NCI-H226 (cell line): ENCODE data around the gene ASB3.
"Not testable (repeated sequence)": the region's sequence is repeated elsewhere in the genome, so short reads cannot be mapped to it uniquely, and the experiment has no call there.

Experiments
- DNase-seq: peaks from one replicate; pipeline ENCODE4 v3.0.0-alpha.2; 2015

ASB3 gene

DNA sequence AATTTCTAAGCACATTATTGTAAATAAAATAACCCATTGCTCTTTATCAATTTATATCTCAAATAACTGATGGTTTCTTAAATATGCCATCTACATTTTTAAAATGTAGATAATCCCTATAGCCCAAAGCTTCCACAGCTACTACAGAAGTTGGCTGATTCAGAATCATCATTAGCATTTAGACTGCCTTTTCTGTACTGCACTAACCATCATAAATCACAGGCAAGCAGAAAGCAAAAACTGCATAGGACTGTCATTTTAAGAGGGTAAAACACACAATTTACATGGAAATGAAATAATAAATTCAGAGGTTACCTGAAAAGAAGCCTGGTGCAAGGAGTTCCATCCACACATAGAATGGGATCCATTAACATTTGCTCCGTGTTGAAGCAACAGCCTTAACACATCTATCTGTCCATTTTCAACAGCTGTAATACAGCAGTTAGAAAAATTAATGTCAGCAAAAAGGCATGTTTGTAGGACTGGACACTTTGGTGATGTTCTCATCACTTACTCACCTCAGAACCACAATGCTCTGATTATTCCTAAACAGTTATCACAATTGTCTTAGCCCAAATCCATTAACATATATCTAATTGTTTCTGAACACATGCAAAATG, 57.5 kb downstream of the ASB3 start:
- DNase-seq, result no peak

DNA sequence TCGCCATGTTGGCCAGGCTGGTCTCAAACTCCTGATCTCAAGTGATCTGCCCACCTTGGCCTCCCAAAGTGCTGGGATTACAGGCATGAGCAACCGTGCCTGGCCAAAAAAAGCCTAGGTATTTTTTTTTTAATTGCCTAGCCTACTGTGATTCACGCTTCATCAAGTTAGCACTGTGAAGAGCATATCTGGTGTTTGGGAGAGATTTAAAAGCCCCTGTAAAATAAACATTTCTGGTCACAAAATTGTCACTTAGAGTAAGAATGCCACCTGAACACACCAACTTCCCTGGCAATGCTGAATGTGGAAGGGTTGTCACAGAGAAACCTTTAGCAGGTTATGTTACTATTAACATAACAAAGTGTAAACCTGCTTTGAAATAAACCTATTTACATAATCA, 58.8 kb downstream of the ASB3 start:
- no peak for DNase-seq

- no peak for DNase-seq
These were observed 61.1 kb downstream of the ASB3 start for GRCh38 chr2:53725662-53726061.

GRCh38 chr2:53724536-53724935, 62.2 kb downstream of the ASB3 start:
- no peak for DNase-seq

- DNase-seq, result not testable (repeated sequence)
These were observed 65.8 kb downstream of the ASB3 start for GRCh38 chr2:53720944-53721343.

- no peak for DNase-seq
These were observed 71.2 kb downstream of the ASB3 start for GRCh38 chr2:53715568-53715967.

- no peak for DNase-seq
These were observed 75.4 kb downstream of the ASB3 start for GRCh38 chr2:53711271-53711780.

- no peak for DNase-seq
These were observed 77.8 kb downstream of the ASB3 start for GRCh38 chr2:53708988-53709387.

- no peak for DNase-seq
These were observed 85.5 kb downstream of the ASB3 start for GRCh38 chr2:53701221-53701620.

DNA sequence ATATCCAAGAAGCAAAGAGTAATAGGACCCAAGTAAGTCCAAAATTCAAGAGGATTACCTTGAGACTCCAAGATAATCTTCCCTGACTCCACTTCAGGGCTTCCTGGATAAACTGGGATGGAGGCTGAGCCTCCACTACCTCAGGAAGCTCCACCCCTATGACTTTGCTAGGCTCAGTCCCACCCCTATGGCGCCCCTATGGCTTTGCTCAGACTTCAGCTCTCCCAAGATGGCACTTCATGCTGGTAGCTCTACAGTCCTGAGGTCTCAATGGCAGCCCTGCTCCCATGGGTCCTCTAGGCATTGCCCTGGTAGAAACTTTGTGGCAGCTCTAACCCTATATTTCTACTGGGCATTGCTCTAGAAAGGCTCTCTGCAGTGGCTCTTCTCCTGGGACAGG, 89.1 kb downstream of the ASB3 start:
- DNase-seq, result no peak

- no peak for DNase-seq
These were observed 89.7 kb downstream of the ASB3 start for GRCh38 chr2:53697092-53697491.

GRCh38 chr2:53695575-53695974, 91.2 kb downstream of the ASB3 start:
- DNase-seq, result no peak

DNA sequence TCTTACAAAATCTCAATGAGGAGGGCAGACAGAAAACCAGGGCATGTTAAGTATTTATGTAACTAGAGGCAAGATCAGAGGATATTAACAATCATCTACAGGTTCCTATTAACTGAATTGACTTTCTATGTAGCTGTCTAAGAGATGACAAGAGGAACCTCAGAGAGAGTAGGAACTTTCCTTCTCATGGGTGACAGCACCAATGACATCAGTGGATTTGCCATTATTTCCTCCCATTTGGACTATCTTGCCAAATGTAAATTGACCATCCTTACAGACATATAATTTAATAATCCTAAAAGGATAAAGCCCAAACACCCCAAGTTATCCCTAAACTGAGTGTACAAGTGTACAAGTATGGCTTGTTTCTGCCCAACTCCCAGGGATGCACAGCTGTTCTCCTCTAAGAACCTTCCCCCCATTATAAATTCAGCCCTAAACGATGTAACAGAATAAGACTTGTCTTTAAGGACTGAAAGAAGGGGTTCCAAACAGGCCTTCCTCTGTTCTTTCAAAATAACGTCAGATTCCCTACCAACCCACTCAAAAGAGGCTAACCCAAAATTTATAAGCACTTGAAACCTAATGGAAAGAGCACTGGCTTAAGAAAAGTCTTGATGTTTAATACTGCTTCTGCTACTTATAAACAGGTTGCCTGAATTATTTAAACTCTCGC, 92.5 kb downstream of the ASB3 start:
- no peak for DNase-seq

DNA sequence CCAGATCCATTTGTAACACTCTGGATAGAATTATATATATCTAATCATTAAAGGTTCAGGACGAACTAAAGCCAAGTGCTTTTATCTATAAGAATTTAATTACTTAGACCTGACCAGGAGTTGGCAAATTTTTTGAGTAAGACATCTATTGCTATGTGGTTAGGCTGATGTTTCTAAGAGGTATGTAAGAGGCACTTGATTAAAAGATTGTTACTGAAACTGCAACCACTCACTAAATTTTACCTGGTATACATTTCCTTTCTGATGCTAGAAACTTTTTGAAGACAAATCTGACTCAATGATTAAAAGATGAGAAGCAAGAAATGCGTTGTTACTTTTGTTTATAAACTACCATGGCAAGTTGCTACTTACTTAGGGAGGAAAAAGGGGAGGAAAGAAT, 95.9 kb downstream of the ASB3 start:
- DNase-seq, result no peak

GRCh38 chr2:53672881-53673522, 113.8 kb downstream of the ASB3 start:
- DNase-seq, result no peak

DNA sequence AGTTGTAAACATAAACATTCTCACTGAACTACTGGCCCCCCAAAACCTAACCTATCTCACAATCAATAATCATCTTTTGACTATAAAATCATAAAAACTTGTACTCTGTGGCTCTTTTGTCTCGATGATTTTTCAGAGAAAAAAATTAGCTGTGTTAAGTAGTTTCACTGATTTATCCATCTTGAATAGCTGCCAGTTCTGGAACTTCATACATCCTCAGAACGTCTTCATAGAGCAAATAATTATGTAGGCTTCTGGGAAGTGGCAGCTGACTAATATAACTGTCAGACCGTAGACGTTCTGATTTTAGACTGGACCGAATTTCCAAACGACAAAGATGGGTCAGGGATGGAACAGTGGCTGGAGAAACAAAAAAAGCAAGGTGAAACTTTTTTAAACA, 116.4 kb downstream of the ASB3 start:
- no peak for DNase-seq

DNA sequence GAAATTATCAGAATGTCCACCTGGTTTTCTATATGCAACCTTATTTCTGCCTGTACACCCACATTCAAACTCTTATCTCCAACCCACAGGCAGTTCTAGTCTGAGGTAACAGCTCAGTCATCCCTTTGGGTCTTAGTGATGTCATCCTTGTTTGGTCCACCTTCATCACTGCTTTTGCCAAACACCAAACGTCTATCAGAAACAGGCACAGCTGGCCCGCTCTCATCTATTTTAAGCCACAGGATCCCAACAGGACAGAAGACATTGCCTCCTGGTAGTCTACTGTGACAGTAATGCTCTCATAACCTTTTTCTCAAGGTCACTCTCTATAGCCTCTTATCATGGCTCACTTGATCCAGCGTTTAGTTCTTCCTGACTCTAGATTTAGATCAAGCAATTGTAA, 118.1 kb downstream of the ASB3 start:
- peak; percentile 56 for DNase-seq

DNA sequence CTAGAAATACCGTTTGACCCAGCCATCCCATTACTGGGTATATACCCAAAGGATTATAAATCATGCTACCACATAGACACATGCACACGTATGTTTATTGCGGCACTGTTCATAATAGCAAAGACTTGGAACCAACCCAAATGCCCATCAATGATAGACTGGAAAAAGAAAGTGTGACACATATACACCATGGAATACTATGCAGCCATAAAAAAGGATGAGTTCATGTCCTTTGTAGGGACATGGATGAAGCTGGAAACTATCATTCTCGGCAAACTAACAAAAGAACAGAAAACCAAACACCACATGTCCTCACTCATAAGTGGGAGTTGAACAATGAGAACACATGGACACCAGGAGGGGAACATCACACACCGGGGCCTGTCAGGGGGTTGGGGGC, 119.6 kb downstream of the ASB3 start:
- DNase-seq, result not testable (repeated sequence)

- DNase-seq, result no peak
These were observed 125.9 kb downstream of the ASB3 start for GRCh38 chr2:53660886-53661285.

DNA sequence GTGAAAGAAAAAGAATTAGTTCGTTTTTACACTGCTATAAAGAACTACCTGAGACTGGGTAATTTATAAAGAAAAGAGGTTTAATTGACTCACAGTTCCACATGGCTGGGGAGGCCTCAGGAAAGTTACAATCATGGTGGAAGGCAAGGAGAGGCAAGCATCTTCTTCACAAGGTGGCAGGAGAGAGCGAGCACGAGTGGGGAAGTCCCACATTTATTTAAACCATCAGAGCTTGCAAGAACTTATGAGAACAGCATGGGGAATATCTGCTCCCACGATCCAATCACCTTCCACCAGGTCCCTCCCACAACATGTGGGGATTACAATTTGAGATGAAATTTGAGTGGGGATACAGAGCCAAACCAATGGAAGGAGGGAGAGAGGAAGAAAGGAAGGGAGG, 128.3 kb downstream of the ASB3 start:
- not testable (repeated sequence) for DNase-seq

- no peak for DNase-seq
These were observed 131.5 kb downstream of the ASB3 start for GRCh38 chr2:53655256-53655655.

GRCh38 chr2:53654396-53654795, 132.4 kb downstream of the ASB3 start:
- DNase-seq, result no peak

DNA sequence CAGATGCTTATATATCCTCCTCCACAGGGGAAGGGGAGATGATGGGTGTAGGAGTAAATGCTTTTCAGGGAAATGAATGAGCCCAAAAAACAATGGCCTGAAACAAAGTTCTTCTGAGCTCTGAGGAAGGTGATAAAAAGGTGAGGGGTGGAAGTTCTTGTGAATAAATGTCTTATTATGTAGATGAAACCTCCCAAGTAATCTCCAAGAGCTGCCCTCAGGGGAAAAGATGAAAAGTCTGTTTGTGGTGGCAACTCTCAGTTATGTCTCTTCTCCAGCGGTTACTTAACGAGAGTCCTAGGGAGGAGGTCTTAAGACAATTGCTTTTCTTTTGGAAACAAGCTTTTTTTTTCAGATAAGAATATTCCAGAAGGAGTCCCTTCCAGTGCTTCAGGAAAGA, 134.6 kb downstream of the ASB3 start:
- DNase-seq, result peak; percentile 7

DNA sequence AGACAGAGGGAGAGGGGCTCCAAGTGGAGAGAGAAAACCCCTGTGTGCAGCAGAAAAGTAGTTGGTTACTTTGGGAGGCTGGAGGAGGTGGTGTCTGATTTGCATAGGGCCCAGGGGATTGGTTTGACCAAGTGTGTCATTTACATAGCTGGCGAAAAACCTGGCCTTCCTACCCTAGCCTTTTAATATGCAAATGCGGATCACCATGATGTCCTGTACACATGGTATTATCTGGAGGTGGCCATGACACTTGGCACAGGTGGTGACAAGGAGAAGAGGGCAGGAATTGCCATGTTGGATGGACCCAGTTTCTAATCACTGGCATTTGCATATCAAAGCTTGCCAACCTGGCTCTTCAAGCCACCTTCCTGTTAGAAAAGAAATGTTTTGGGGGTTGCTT, 140.0 kb downstream of the ASB3 start:
- DNase-seq, result no peak
